Esophagus squamous epithelium (tissue), 5 donors: Measurements from ENCODE around the gene ACSL4. TPM values are rescaled to one million over a fixed set of nuclear protein-coding genes. Genes with fewer than 3 reads are reported as not detected.

Experiments
- DNase-seq: peaks from one replicate; lab custom pipeline; 2025; lab: John Stamatoyannopoulos, UW
- H3K27ac ChIP-seq, 4 donors: fragments of 200-600 bp; sonication (generic); one replicate each; pipeline ENCODE4 v1.5.1; 2016 to 2019; ENCODE audit warnings: mild to moderate bottlenecking in 1 of 4
- H3K27me3 ChIP-seq, 4 donors: fragments of 200-600 bp; sonication (generic); 1 replicate in 3 of 4; 2 replicates in 1 of 4; pipeline versions ENCODE4 v1.5.1 to v1.6.0; 2017 to 2021; ENCODE audit warnings: antibody characterized with exemption in 1 of 4
- H3K36me3 ChIP-seq, 3 donors: fragments of 200-600 bp; sonication (generic); one replicate each; pipeline ENCODE4 v1.5.1; 2016 to 2019
- H3K4me1 ChIP-seq, 3 donors: fragments of 200-600 bp; sonication (generic); one replicate each; pipeline ENCODE4 v1.5.1; 2017 to 2019
- H3K4me3 ChIP-seq, 4 donors: fragments of 200-600 bp; sonication (generic); 1 replicate in 3 of 4; 2 replicates in 1 of 4; pipeline ENCODE4 v1.5.1; 2016 to 2019; ENCODE audit warnings: mild to moderate bottlenecking in 2 of 4, moderate library complexity in 1 of 4
- H3K9me3 ChIP-seq, 3 donors: fragments of 200-600 bp; sonication (generic); one replicate each; pipeline ENCODE4 v1.5.1; 2016 to 2019
- CTCF ChIP-seq, 6 experiments: fragments of 450-650 bp in 4 of 6; fragments of 200-600 bp in 2 of 6; sonication (generic) in 2 of 6; IDR thresholded peaks; one replicate each; pipeline ENCODE4 v1.5.1; 2016 to 2019; ENCODE audit warnings: antibody characterized with exemption in 6 of 6, mild to moderate bottlenecking in 4 of 6, moderate library complexity in 4 of 6
- POLR2A ChIP-seq, 4 donors: fragments of 450-650 bp; IDR thresholded peaks; one replicate each; pipeline ENCODE4 v1.6.1; 2017; ENCODE audit warnings: antibody characterized with exemption in 4 of 4, mild to moderate bottlenecking in 4 of 4, moderate library complexity in 3 of 4
- WGBS, 2 donors: methylation state at CpG; one replicate each; pipeline ENCODE4 v1.1.5; 2018; 5-methylcytosine and 5-hydroxymethylcytosine counted together
- intact Hi-C: fragments of 100-400 bp; cut with DNase I; formaldehyde crosslinking; loops from one replicate; pipeline ENCODE4 v1.15.0; 2022
- total RNA-seq, 4 donors: library from RNA; depleted of rRNA; stranded (reverse); fragments of >200 nt; gene quantifications; one replicate each; pipeline ENCODE4 v1.1.0, GENCODE V29; 2016
- donor health status: DM: yes; HTN: yes; CAD: no.

The ACSL4 gene
- total RNA-seq, 4 donors from 2014 or later, result 11.6 to 48.1 (median 33.4) TPM

DNA sequence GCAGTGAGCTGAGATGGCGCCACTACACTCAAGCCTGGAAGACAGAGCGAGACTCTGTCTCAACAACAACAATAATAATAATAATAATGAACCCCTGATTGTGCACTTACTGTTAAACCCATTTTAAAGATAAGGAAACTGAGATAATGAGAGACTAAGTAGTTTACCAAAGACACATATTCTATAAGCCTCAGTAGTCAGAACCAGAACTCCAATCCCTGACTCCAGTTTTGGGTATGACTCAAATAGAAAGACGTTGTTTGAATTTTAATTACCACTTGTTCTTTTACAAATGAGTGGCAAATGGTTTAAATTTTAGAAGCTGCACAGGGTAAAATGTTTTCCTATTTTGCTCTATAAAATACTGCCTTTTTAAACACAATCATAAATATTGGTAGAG is 37.4 kb downstream of the ACSL4 start:
- H3K36me3 ChIP-seq, result no peaks in the 10 kb centered on the region
- no peak overlapping the region for H3K4me3 ChIP-seq
- peaks cover 0 to 5% (median 0%) of the 10 kb centered on the region in 3 donors for H3K4me1 ChIP-seq
- WGBS, 2 donors, result 63 to 69% methylated on average over 1 to 3 of the region's 3 CpGs
- no peak overlapping the region for H3K27ac ChIP-seq
- DNase-seq, result no peak
- intact Hi-C loops, result no loop called here
- H3K9me3 ChIP-seq, result no peaks in the 10 kb centered on the region
- no peak for TF ChIP-seq POLR2A (IDR thresholded peaks at IDR 0.05)
- TF ChIP-seq CTCF (IDR thresholded peaks at IDR 0.05), result no peak
- H3K27me3 ChIP-seq, result no peaks in the 10 kb centered on the region

GRCh38 chrX:109691752-109692151 is 41.3 kb downstream of the ACSL4 start:
- no peaks in the 10 kb centered on the region for H3K9me3 ChIP-seq
- intact Hi-C loops, result no loop called here
- no peak overlapping the region for H3K4me3 ChIP-seq
- H3K4me1 ChIP-seq, result no peaks in the 10 kb centered on the region
- whole genome bisulfite sequencing, 2 donors, result 58 to 65% methylated on average over 2 of the region's 2 CpGs
- TF ChIP-seq CTCF (IDR thresholded peaks at IDR 0.05), result no peak
- no peak for TF ChIP-seq POLR2A (IDR thresholded peaks at IDR 0.05)
- H3K27ac ChIP-seq, result no peak overlapping the region
- no peaks in the 10 kb centered on the region for H3K36me3 ChIP-seq
- DNase-seq, result no peak
- H3K27me3 ChIP-seq, result no peaks in the 10 kb centered on the region

- no peaks in the 10 kb centered on the region for H3K9me3 ChIP-seq
- no peaks in the 10 kb centered on the region for H3K36me3 ChIP-seq
- intact Hi-C loops, result no loop called here
- H3K4me1 ChIP-seq, result no peaks in the 10 kb centered on the region
- no peaks in the 10 kb centered on the region for H3K27me3 ChIP-seq
- DNase-seq, result no peak
- TF ChIP-seq POLR2A (IDR thresholded peaks at IDR 0.05) (no peak), CTCF (IDR thresholded peaks at IDR 0.05) (no peak)
- 29 to 59% methylated on average over 1 of the region's 1 CpG for WGBS, 2 donors
- H3K4me3 ChIP-seq, result no peak overlapping the region
- H3K27ac ChIP-seq, result no peak overlapping the region
These were observed 41.8 kb downstream of the ACSL4 start for GRCh38 chrX:109691277-109691676.

DNA sequence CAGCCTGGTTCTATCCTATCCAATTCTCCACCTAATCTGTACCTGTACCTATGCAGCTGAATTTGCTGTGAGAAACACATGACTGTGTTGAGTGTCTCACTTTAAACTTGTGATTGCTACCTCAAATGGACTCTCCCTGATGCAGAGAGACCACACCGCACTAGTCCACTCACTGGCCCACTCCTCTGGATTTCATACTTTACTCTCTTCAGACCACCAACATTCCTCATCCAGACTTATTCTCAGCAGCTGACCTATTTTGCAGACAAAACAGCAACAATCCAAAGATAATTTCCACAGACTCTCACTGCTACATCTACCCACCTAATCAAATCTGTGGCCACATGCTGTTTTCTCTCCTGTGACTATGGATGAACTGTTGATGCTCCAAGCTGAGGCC is 45.2 kb downstream of the ACSL4 start:
- Histone ChIP-seq H3K9me3 (no peaks in the 10 kb centered on the region), H3K4me3 (no peak overlapping the region), H3K36me3 (no peaks in the 10 kb centered on the region), H3K27ac (no peak overlapping the region), H3K27me3 (no peaks in the 10 kb centered on the region), H3K4me1 (peaks cover 0 to 9% (median 0%) of the 10 kb centered on the region in 3 donors)
- no peak for DNase-seq
- intact Hi-C loops, result no loop called here
- WGBS, 2 donors, result 90 to 93% methylated on average over 1 of the region's 1 CpG
- TF ChIP-seq POLR2A (IDR thresholded peaks at IDR 0.05), result no peak
- no peak for TF ChIP-seq CTCF (IDR thresholded peaks at IDR 0.05)

GRCh38 chrX:109685656-109686078 is 47.4 kb downstream of the ACSL4 start:
- Histone ChIP-seq H3K27me3 (no peaks in the 10 kb centered on the region), H3K27ac (no peak overlapping the region), H3K36me3 (peaks cover 0 to 3% (median 0%) of the 10 kb centered on the region in 3 donors), H3K4me1 (peaks cover 0 to 9% (median 0%) of the 10 kb centered on the region in 3 donors), H3K4me3 (no peak overlapping the region), H3K9me3 (no peaks in the 10 kb centered on the region)
- TF ChIP-seq CTCF (IDR thresholded peaks at IDR 0.05) (no peak), POLR2A (IDR thresholded peaks at IDR 0.05) (no peak)
- intact Hi-C loops, result no loop called here
- DNase-seq, result no peak
- 50 to 66% methylated on average over 1 to 2 of the region's 2 CpGs for WGBS, 2 donors
